ENCODE measurements around the gene GTPBP2.

GTPBP2 gene

GRCh38 chr6:43667245-43668150 lies 38.4 kb upstream of the GTPBP2 start (continued):
- no peak for TF ChIP-seq PRDM4 (tag by site-specific recombination; IDR thresholded peaks at IDR 0.05)
- TF ChIP-seq HOXC10 (CRISPR knock-in tag; IDR thresholded peaks at IDR 0.05), result no peak
- TF ChIP-seq ZNF274 (IDR thresholded peaks at IDR 0.05; ENCODE audit: low read length), result no peak
- no peak for TF ChIP-seq ZNF274 (tag by site-specific recombination; IDR thresholded peaks at IDR 0.05; ENCODE audit: borderline replicate concordance)
- no peak for TF ChIP-seq ZBTB21 (tag by site-specific recombination; IDR thresholded peaks at IDR 0.05)
- no peak for TF ChIP-seq ZNF571 (tag by site-specific recombination; IDR thresholded peaks at IDR 0.05)
- no peak for TF ChIP-seq KLF9 (tag by site-specific recombination; IDR thresholded peaks at IDR 0.05; ENCODE audit: low read depth)
- TF ChIP-seq ZNF404 (tag by site-specific recombination; IDR thresholded peaks at IDR 0.05), result no peak
- TF ChIP-seq SALL2 (tag by site-specific recombination; IDR thresholded peaks at IDR 0.05; ENCODE audit: borderline replicate concordance), result no peak
- TF ChIP-seq ZNF629 (tag by site-specific recombination; IDR thresholded peaks at IDR 0.05), result no peak
- TF ChIP-seq PRDM6 (tag by site-specific recombination; IDR thresholded peaks at IDR 0.05), result no peak
- TF ChIP-seq ZNF670 (tag by site-specific recombination; IDR thresholded peaks at IDR 0.05; ENCODE audit: low read depth), result no peak
- TF ChIP-seq ZNF114 (tag by site-specific recombination; IDR thresholded peaks at IDR 0.05), result no peak
- no peak for TF ChIP-seq ZNF521 (tag by site-specific recombination; IDR thresholded peaks at IDR 0.05)

GRCh38 chr6:43666196-43666920 lies 37.3 kb upstream of the GTPBP2 start:
- ChIA-PET POLR2A (interaction anchor here (1.3 to 4.6 kb wide), 4 partner anchors 19 to 104 kb away, joined by 4 to 36 read pairs (median 12); partner anchors contain the start of genes GTPBP2, MAD2L1BP and VEGFA), CTCF (interaction anchor here (0.5 to 7.2 kb wide), 39 partner anchors 10 to 947 kb away, joined by 3 to 101 read pairs (median 5); partner anchors contain the start of genes MRPS18A, RSPH9 and VEGFA)
- Histone ChIP-seq H3K27ac (ENCODE audit: extremely low read depth, low read depth, low read length) (no peak overlapping the region), H3K36me3 (ENCODE audit: control insufficient read depth in 2 of 2, insufficient read depth in 1 of 2, low read length in 2 of 2) (peaks cover 0 to 10% of the 10 kb centered on the region in 2 experiments; a peak in 1 of 3 replicates), H3K9me3 (ENCODE audit: control insufficient read depth, insufficient read depth, low read depth, low read length) (no peaks in the 10 kb centered on the region), H3K4me1 (ENCODE audit: control insufficient read depth, insufficient read depth, low read length) (peaks cover 3% of the 10 kb centered on the region; the same call in 1 of the 2 replicates), H3K4me3 (ENCODE audit: low read depth, low read length) (no peak overlapping the region)
- TF ChIP-seq KLF17 (tag by site-specific recombination; IDR thresholded peaks at IDR 0.05) (no peak), ZNF629 (tag by site-specific recombination; IDR thresholded peaks at IDR 0.05) (no peak), ZBTB7A (tag by site-specific recombination; IDR thresholded peaks at IDR 0.05; ENCODE audit: low read depth) (no peak), ZNF426 (tag by site-specific recombination; IDR thresholded peaks at IDR 0.05) (no peak), SCRT1 (tag by site-specific recombination; IDR thresholded peaks at IDR 0.05; ENCODE audit: borderline replicate concordance) (no peak), ZNF670 (tag by site-specific recombination; IDR thresholded peaks at IDR 0.05; ENCODE audit: low read depth) (no peak), ZNF202 (tag by site-specific recombination; IDR thresholded peaks at IDR 0.05; ENCODE audit: borderline replicate concordance) (no peak), ZNF146 (tag by site-specific recombination; IDR thresholded peaks at IDR 0.05) (no peak), ZNF529 (tag by site-specific recombination; IDR thresholded peaks at IDR 0.05; ENCODE audit: insufficient replicate concordance) (no peak)
